Endothelial cell of umbilical vein (primary cell): ENCODE results near the gene TMEM131. TPM values are rescaled to one million over a fixed set of nuclear protein-coding genes. Genes with fewer than 3 reads are reported as not detected.

ENCODE experiments used
- BruUV-seq: library from RNA; stranded (reverse); fragments of 400-500 nt; replicated peaks from 2 replicates; lab custom pipeline; 2021; lab: Mats Ljungman, UMichigan
- CTCF ChIA-PET: fragments of 300-600, 350-600 bp; sonication (Branson Sonifier 250); formaldehyde crosslinking; loops from one replicate; lab custom pipeline; 2021; ENCODE audit warnings: antibody characterized with exemption, inconsistent platforms; lab: Charles Lee
- POLR2A ChIA-PET: fragments of 300-600, 350-600 bp; sonication (Branson Sonifier 250); formaldehyde crosslinking; loops from one replicate; lab custom pipeline; 2021; ENCODE audit warnings: antibody characterized with exemption, inconsistent platforms; lab: Charles Lee
- DNase-seq: peaks from one replicate; pipeline ENCODE4 v3.0.0-alpha.2; 2011; ENCODE audit warnings: low read depth, low spot score
- FAIRE-seq: peaks from 2 replicates; lab custom pipeline; 2011; peaks lifted over from hg19 to GRCh38; lab: Jason Lieb, UNC
- H2AFZ ChIP-seq: 2 replicates; pipeline ENCODE4 v1.6.0; 2012; ENCODE audit warnings: low read depth, low read length, control low read depth, inconsistent platforms
- H3K27ac ChIP-seq: 2 replicates; pipeline ENCODE4 v1.5.1; 2011; ENCODE audit warnings: low read depth, mild to moderate bottlenecking, control low read depth, low read length, moderate library complexity; ENCODE audit not compliant: insufficient read depth
- H3K27me3 ChIP-seq, 2 experiments: 2 replicates each; pipeline versions ENCODE4 v1.6.0 to v1.6.1; 2011; ENCODE audit warnings: low read length in 2 of 2, mixed read lengths in 1 of 2; ENCODE audit not compliant: control insufficient read depth in 2 of 2, insufficient read depth in 2 of 2
- H3K36me3 ChIP-seq, 2 experiments: 2 replicates in 1 of 2; 3 replicates in 1 of 2; pipeline ENCODE4 v1.5.1; 2011; ENCODE audit warnings: low read length in 2 of 2, mild to moderate bottlenecking in 1 of 2, moderate library complexity in 1 of 2; ENCODE audit not compliant: control insufficient read depth in 2 of 2, insufficient read depth in 2 of 2; ENCODE audit errors: extremely low read depth in 1 of 2
- H3K4me1 ChIP-seq: 3 replicates; pipeline ENCODE4 v1.5.1; 2011; ENCODE audit warnings: mild to moderate bottlenecking, low read length; ENCODE audit not compliant: control insufficient read depth, insufficient read depth; ENCODE audit errors: extremely low read depth
- H3K4me2 ChIP-seq: 2 replicates; pipeline ENCODE4 v1.6.1; 2011; ENCODE audit warnings: low read length, control low read depth, mixed read lengths; ENCODE audit not compliant: insufficient read depth
- H3K4me3 ChIP-seq, 3 experiments: fragments of 200-600 bp in 1 of 3; sonication (generic), shearing (Covaris generic) in 1 of 3; replicated peaks in 1 of 3; 2 replicates each; pipeline ENCODE4 v1.5.1; 2011 to 2016; ENCODE audit warnings: control low read depth in 3 of 3, low read length in 3 of 3, mild to moderate bottlenecking in 2 of 3, inconsistent platforms in 1 of 3, low read depth in 1 of 3, moderate library complexity in 1 of 3; ENCODE audit not compliant: insufficient read depth in 1 of 3
- H3K79me2 ChIP-seq: 2 replicates; pipeline ENCODE4 v1.6.0; 2012; ENCODE audit warnings: low read length, inconsistent platforms; ENCODE audit not compliant: control insufficient read depth, insufficient read depth
- H3K9ac ChIP-seq: replicated peaks from 2 replicates; pipeline ENCODE3; 2011; ENCODE audit warnings: low read length, control low read depth; ENCODE audit not compliant: insufficient read depth; ENCODE audit errors: extremely low read depth
- H3K9me1 ChIP-seq: replicated peaks from 3 replicates; pipeline ENCODE4 v1.6.0; 2011; ENCODE audit warnings: mild to moderate bottlenecking, low read length; ENCODE audit not compliant: control insufficient read depth, insufficient read depth; ENCODE audit errors: extremely low read depth
- H3K9me3 ChIP-seq: replicated peaks from 2 replicates; pipeline ENCODE4 v1.5.1; 2012; ENCODE audit warnings: low read length, inconsistent platforms; ENCODE audit not compliant: control insufficient read depth, insufficient read depth
- H4K20me1 ChIP-seq: replicated peaks from 2 replicates; pipeline ENCODE3; 2011; ENCODE audit warnings: mild to moderate bottlenecking, low read length; ENCODE audit not compliant: control insufficient read depth, insufficient read depth; ENCODE audit errors: extremely low read depth
- EZH2 ChIP-seq: IDR thresholded peaks from 2 replicates; pipeline ENCODE4 v1.6.1; 2012; ENCODE audit warnings: borderline replicate concordance, low read depth, mild to moderate bottlenecking, moderate library complexity, low read length, inconsistent platforms; ENCODE audit not compliant: severe bottlenecking
- FOS ChIP-seq: IDR thresholded peaks from 2 replicates; pipeline ENCODE4 v1.6.1; 2011; ENCODE audit warnings: mild to moderate bottlenecking, low read length, moderate library complexity, borderline replicate concordance; ENCODE audit not compliant: insufficient read depth
- GATA2 ChIP-seq: IDR thresholded peaks from 2 replicates; pipeline ENCODE4 v1.7.0; 2011; ENCODE audit warnings: low read depth, mild to moderate bottlenecking, moderate library complexity, mixed read lengths, low read length; ENCODE audit not compliant: insufficient read length, insufficient read depth
- JUN ChIP-seq: IDR thresholded peaks from 2 replicates; pipeline ENCODE4 v1.6.1; 2011; ENCODE audit warnings: borderline replicate concordance, low read depth; ENCODE audit not compliant: insufficient read length, insufficient read depth
- MYC ChIP-seq: IDR thresholded peaks from one replicate; pipeline ENCODE4 v1.6.1; 2011; ENCODE audit warnings: mild to moderate bottlenecking, low read depth, low read length
- POLR2A ChIP-seq: IDR thresholded peaks from 2 replicates; pipeline ENCODE4 v1.6.1; 2012; ENCODE audit warnings: low read depth, mild to moderate bottlenecking, control low read depth, low read length
- POLR2AphosphoS5 ChIP-seq: IDR thresholded peaks from 2 replicates; pipeline ENCODE4 v1.6.1; 2012; ENCODE audit warnings: low read depth, mild to moderate bottlenecking, control low read depth, low read length, moderate library complexity; ENCODE audit not compliant: insufficient read depth
- dilution Hi-C: fragments of 300-500 bp; cut with MboI; formaldehyde crosslinking; loops from one replicate; pipeline ENCODE4 v1.15.0; 2019; ENCODE audit warnings: low sequenced_read_pairs; ENCODE audit not compliant: extremely low pct_ligation_motif_present
- intact Hi-C: fragments of 100-400 bp; cut with micrococcal nuclease; formaldehyde crosslinking; loops from one replicate; pipeline ENCODE4 v1.10.0; 2022
- polyA plus RNA-seq, 4 experiments: library from polyadenylated mRNA; depleted of rRNA in 3 of 4; stranded (reverse) in 3 of 4; unstranded in 1 of 4; fragments of >200 nt; gene quantifications; 2 replicates each; pipeline versions ENCODE4 v1.2.1 to v1.2.3, GENCODE V29; 2011 to 2012; ENCODE audit warnings: missing spikeins in 1 of 4
- total RNA-seq: library from RNA; stranded (reverse); gene quantifications from 2 replicates; pipeline ENCODE4 v1.2.3, GENCODE V29; 2021
- TF ChIP-seq, protein P1 (sequence below), 2 donors: IDR thresholded peaks; 1 replicate in 1 of 2; 2 replicates in 1 of 2; pipeline ENCODE4 v1.5.1; 2011; ENCODE audit warnings: low read length in 2 of 2, mild to moderate bottlenecking in 2 of 2, moderate library complexity in 2 of 2, control low read depth in 1 of 2, inconsistent platforms in 1 of 2, low read depth in 1 of 2; ENCODE audit not compliant: insufficient read depth in 1 of 2; ENCODE audit errors: extremely low read depth in 1 of 2
- TF ChIP-seq, protein P2 (sequence below): IDR thresholded peaks from 2 replicates; pipeline ENCODE4 v1.6.1; 2011; ENCODE audit not compliant: insufficient read depth, insufficient read length

The TMEM131 gene
- total and polyA plus RNA-seq, 2 donors (not counting 3 experiments of a cell fraction or from before 2014, with no cell fraction given) = 12.2 to 28.6 TPM

DNA sequence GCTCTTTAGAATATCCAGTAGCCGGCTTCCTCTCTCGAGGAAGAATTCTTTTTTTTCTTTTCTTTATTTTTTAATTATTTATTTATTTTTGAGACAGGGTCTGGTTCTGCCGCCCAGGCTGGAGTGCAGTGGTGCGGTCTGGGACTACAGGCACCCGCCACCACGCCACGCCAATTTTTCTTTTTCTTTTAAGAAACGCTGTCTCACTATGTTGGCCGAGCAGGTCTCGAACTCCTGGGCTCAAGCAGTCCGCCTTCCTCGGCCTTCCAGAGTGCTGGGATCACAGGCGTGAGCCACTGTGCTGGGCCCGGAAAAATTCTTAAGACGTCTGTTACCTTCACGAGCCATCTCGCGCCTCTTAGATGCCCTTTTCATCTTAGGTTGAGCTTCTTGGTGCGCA lies 931 bp upstream of the TMEM131 start:
- TF ChIP-seq POLR2AphosphoS5 (no peak), EZH2 (no peak), JUN (no peak), MYC (no peak), POLR2A (no peak), FOS (no peak), GATA2 (no peak)
- TF ChIP-seq, protein P1, sequence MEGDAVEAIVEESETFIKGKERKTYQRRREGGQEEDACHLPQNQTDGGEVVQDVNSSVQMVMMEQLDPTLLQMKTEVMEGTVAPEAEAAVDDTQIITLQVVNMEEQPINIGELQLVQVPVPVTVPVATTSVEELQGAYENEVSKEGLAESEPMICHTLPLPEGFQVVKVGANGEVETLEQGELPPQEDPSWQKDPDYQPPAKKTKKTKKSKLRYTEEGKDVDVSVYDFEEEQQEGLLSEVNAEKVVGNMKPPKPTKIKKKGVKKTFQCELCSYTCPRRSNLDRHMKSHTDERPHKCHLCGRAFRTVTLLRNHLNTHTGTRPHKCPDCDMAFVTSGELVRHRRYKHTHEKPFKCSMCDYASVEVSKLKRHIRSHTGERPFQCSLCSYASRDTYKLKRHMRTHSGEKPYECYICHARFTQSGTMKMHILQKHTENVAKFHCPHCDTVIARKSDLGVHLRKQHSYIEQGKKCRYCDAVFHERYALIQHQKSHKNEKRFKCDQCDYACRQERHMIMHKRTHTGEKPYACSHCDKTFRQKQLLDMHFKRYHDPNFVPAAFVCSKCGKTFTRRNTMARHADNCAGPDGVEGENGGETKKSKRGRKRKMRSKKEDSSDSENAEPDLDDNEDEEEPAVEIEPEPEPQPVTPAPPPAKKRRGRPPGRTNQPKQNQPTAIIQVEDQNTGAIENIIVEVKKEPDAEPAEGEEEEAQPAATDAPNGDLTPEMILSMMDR (IDR thresholded peaks at IDR 0.05; ENCODE audit: extremely low read depth in 1 of 2, insufficient read depth in 1 of 2, low read depth in 1 of 2, low read length in 2 of 2) = no peak
- TF ChIP-seq, protein P2, sequence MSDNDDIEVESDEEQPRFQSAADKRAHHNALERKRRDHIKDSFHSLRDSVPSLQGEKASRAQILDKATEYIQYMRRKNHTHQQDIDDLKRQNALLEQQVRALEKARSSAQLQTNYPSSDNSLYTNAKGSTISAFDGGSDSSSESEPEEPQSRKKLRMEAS = no peak
- Histone ChIP-seq H3K9ac (no peak overlapping the region), H3K36me3 (no peaks in the 10 kb centered on the region), H3K79me2 (peaks cover 31% of the 10 kb centered on the region), H3K27ac (no peak overlapping the region), H2AFZ (peak overlapping the region; percentile 99), H3K9me3 (no peaks in the 10 kb centered on the region), H4K20me1 (peaks cover 4% of the 10 kb centered on the region), H3K27me3 (peaks cover 7 to 9% of the 10 kb centered on the region in 2 experiments), H3K9me1 (no peaks in the 10 kb centered on the region), H3K4me2 (peak overlapping the region; percentile 81), H3K4me1 (peaks cover 17% of the 10 kb centered on the region), H3K4me3 (peak overlapping the region in 2 of 3 experiments; percentile 59 to 99)
- BruUV-seq = no TSS peak
- ChIA-PET CTCF (interaction anchor here (0.7 to 1.0 kb wide), 2 partner anchors 189 to 190 kb away, joined by 4 to 6 read pairs; no protein-coding TSS in a partner anchor), POLR2A (no interaction called here)
- dilution Hi-C loops = no loop called here
- DNase-seq = no peak
- intact Hi-C loops = loop anchor here (2.0 kb wide), 1 partner anchor 388 kb away; no protein-coding TSS in a partner anchor
- no peak for FAIRE-seq
